LHCN-M2 (cell line): ENCODE measurements around the gene ACVR1B. TPM values are rescaled to one million over a fixed set of nuclear protein-coding genes. Genes with fewer than 3 reads are reported as not detected.

Experiments used
- DNase-seq: peaks from one replicate; pipeline ENCODE4 v3.0.0-alpha.2; 2012; ENCODE audit warnings: low read depth
- total RNA-seq: library from RNA; depleted of rRNA; stranded (reverse); fragments of >200 nt; gene quantifications from 2 replicates; pipeline ENCODE4 v1.2.3, GENCODE V29; 2014; rRNA removed

The ACVR1B gene
- total RNA-seq, 1 experiment from 2014 or later: 11.0 TPM

DNA sequence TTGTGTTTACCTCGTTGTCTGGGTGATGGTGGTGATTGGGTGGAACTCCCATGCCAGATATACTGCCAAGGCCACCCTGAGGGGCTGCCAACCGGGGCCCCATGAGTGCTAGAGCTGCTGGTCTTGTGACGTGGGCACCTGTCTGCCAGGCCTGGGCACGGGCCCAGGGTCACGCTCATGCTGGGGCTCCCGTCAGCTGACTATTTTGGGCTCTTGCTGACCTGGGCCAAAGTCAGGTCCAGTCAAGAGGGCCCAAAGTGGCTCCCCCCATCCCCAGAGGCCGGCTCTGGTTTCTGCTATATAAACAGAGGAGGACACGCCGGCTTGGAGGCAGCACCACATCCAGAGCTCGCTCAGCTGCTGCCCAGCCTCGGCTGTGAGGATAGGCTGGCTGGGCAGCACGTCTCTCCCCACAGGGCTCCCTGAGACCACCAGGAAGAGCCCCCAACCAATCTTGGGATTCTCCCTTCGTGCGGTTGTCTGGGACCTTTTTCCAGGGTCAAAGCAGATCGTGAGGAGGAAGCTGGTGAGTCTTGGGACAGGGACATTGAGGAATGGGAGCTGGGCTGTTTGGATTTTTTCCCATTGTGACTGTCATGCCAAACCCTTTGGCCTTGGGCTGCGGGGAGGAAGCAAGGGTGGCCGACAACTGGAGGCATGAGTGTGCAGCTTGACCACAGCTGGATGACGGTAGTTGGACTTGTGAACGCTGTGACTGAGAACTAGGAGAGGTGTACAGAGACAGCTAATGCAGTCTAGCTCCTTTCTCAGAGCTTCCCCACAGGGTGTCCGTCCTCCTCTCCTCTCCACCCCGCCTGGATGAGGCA is 92.1 kb downstream of the ACVR1B start:
- DNase-seq: no peak

DNA sequence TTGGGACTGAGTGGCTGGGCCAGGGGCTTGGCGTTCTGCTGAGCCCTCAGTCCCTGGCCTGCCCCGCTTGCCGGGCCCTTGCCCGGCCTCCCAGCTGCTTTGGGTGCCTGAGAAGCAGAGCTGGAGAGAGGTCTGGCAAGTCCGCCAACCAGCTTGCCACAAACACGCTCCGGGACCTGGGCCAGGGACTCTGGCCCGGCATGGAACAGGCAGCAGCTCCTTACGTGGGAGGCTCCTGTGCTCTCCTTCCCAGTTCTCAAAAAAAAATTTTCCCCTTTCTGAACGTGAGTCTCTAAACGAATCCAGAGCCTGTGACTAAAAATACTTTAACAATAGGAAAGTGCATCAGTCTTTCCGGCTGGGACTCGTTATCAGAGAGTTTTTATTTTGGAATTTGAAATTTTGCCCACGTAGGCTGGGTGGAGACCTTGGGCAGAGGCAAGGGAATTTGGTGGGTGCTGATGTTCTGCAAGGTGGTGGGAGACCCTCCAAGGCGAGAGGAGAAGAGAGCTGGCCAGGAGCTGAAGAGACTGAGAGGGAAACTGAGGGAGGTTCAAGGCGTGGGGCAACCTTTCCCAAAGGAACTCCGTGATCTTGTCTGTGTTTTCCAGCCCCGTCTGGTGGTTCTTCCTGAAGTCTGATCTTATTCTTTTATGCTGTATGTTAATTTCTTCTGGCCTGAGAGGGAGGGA is 92.9 kb downstream of the ACVR1B start:
- no peak for DNase-seq

DNA sequence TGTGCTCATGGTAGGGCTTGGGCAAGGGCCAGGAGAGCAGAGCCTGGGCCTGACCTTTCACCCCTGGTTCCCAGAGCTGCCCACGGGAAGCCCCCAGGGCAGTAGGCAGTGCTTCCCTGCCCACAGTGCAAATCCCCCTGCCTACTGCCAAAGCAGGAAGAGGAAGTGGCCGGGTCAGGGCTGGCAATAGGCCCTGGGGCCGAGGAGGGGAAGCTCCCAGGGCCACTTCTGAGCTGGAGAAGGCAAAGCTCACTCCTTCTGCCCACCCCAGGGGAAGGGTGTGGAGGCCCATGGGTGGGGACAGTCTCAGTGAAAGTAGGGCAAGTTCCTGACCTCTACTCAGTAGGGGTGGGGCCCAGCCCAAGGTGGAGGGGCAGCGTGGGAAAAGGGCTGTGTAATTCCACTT is 94.3 kb downstream of the ACVR1B start:
- DNase-seq: no peak

Other genes with a start within 250 kb of the ACVR1B start
- 0.13 and 0.17 TPM in 2 replicates for gene FIGNL2, start 103.0 kb upstream of the ACVR1B start, total RNA-seq
- not detected in 2 replicates for gene ANKRD33, start 63.6 kb upstream of the ACVR1B start, total RNA-seq
- gene ACVRL1, start 44.2 kb upstream of the ACVR1B start, total RNA-seq: 1.5 and 2.6 TPM in 2 replicates
- 1.8 and 4.5 TPM in 2 replicates for gene TAMALIN, start 55.2 kb downstream of the ACVR1B start, total RNA-seq
- gene NR4A1, start 99.7 kb downstream of the ACVR1B start, total RNA-seq: 1.3 and 2.3 TPM in 2 replicates
- 69.2 and 70.4 TPM in 2 replicates for gene ATG101, start 118.3 kb downstream of the ACVR1B start, total RNA-seq
- gene SMIM41, start 128.0 kb downstream of the ACVR1B start, total RNA-seq: not detected in 2 replicates
- gene KRT80, start 240.3 kb downstream of the ACVR1B start, total RNA-seq: 4.2 and 6.7 TPM in 2 replicates